Stimulated activated CD8-positive, alpha-beta memory T cell treated with anti-CD3 and anti-CD28 coated beads, Interleukin-12 subunit alpha, Interleukin-12 subunit beta, amount 100 ng/mL, for 1 hour (primary cell): ENCODE results near the gene ASF1B.
"Not testable (repeated sequence)": the region's sequence is repeated elsewhere in the genome, so short reads cannot be mapped to it uniquely, and the experiment has no call there.

Source experiments
- DNase-seq: peaks from one replicate; pipeline ENCODE4 v3.0.0-alpha.2; 2020; ENCODE audit warnings: low read depth

ASF1B gene

GRCh38 chr19:14159059-14159458 is 22.7 kb upstream of the ASF1B start:
- no peak for DNase-seq

- no peak for DNase-seq
These were observed 22.1 kb upstream of the ASF1B start for GRCh38 chr19:14158276-14159023.

GRCh38 chr19:14156971-14157717 is 20.8 kb upstream of the ASF1B start:
- no peak for DNase-seq

- DNase-seq = no peak
These were observed 19.7 kb upstream of the ASF1B start for GRCh38 chr19:14156122-14156521.

GRCh38 chr19:14155371-14155770 is 19.0 kb upstream of the ASF1B start:
- no peak for DNase-seq

GRCh38 chr19:14152713-14153112 is 16.3 kb upstream of the ASF1B start:
- DNase-seq = no peak

- no peak for DNase-seq
These were observed 14.6 kb upstream of the ASF1B start for GRCh38 chr19:14150770-14151661.

GRCh38 chr19:14150041-14150769 is 13.8 kb upstream of the ASF1B start:
- no peak for DNase-seq

- peak; percentile 28 for DNase-seq
These were observed 13.2 kb upstream of the ASF1B start for GRCh38 chr19:14149509-14149994.

GRCh38 chr19:14148751-14149410 is 12.5 kb upstream of the ASF1B start:
- no peak for DNase-seq

- DNase-seq = peak; percentile 35
These were observed 11.6 kb upstream of the ASF1B start for GRCh38 chr19:14147797-14148605.

- no peak for DNase-seq
These were observed 10.4 kb upstream of the ASF1B start for GRCh38 chr19:14146789-14147216.

- DNase-seq = not testable (repeated sequence)
These were observed 9.8 kb upstream of the ASF1B start for GRCh38 chr19:14146169-14146568.

- no peak for DNase-seq
These were observed 9.0 kb upstream of the ASF1B start for GRCh38 chr19:14145381-14145780.

GRCh38 chr19:14142262-14143190 is 6.1 kb upstream of the ASF1B start:
- DNase-seq = no peak

- DNase-seq = no peak
These were observed 4.7 kb upstream of the ASF1B start for GRCh38 chr19:14141041-14141440.

- DNase-seq = no peak
These were observed 3.6 kb upstream of the ASF1B start for GRCh38 chr19:14139944-14140343.

GRCh38 chr19:14138576-14139265 is 2.3 kb upstream of the ASF1B start:
- DNase-seq = no peak
